H9 (cell line): ENCODE measurements around the gene SLIRP. TPM values are rescaled to one million over a fixed set of nuclear protein-coding genes. Genes with fewer than 3 reads are reported as not detected.

Experiments
- DNase-seq: peaks from one replicate; pipeline ENCODE4 v3.0.0-alpha.2; 2017
- H2AFZ ChIP-seq: one replicate; pipeline ENCODE4 v1.6.1; 2013; ENCODE audit warnings: mild to moderate bottlenecking, low read length, control low read depth, moderate library complexity
- H2AK5ac ChIP-seq: 2 replicates; pipeline ENCODE4 v1.6.1; 2013; ENCODE audit warnings: low read length, control low read depth, mixed read lengths; ENCODE audit not compliant: insufficient read length
- H2BK120ac ChIP-seq: one replicate; pipeline ENCODE4 v1.6.1; 2013; ENCODE audit warnings: low read depth, mild to moderate bottlenecking, low read length, control low read depth, inconsistent platforms; ENCODE audit not compliant: poor library complexity, severe bottlenecking
- H2BK12ac ChIP-seq: 2 replicates; pipeline ENCODE4 v1.6.1; 2013; ENCODE audit warnings: low read length, control low read depth, mixed read lengths, low read depth; ENCODE audit not compliant: insufficient read length
- H2BK15ac ChIP-seq: 2 replicates; pipeline ENCODE4 v1.6.1; 2013; ENCODE audit warnings: low read depth, low read length, control low read depth
- H2BK20ac ChIP-seq: one replicate; pipeline ENCODE4 v1.6.1; 2013; ENCODE audit warnings: low read depth, mild to moderate bottlenecking, low read length, control low read depth, inconsistent platforms; ENCODE audit not compliant: poor library complexity, severe bottlenecking
- H2BK5ac ChIP-seq: 2 replicates; pipeline ENCODE4 v1.6.1; 2013; ENCODE audit warnings: low read length, control low read depth, mixed read lengths; ENCODE audit not compliant: insufficient read length
- H3K14ac ChIP-seq: 2 replicates; pipeline ENCODE4 v1.6.1; 2013; ENCODE audit warnings: low read length, control low read depth; ENCODE audit not compliant: insufficient read depth
- H3K18ac ChIP-seq: 2 replicates; pipeline ENCODE4 v1.6.1; 2013; ENCODE audit warnings: low read depth, mild to moderate bottlenecking, mixed read lengths, low read length, control low read depth; ENCODE audit not compliant: insufficient read length
- H3K23ac ChIP-seq: 2 replicates; pipeline ENCODE4 v1.6.1; 2013; ENCODE audit warnings: low read length, control low read depth, mixed read lengths, low read depth; ENCODE audit not compliant: insufficient read length
- H3K23me2 ChIP-seq: 2 replicates; pipeline ENCODE4 v1.6.1; 2013; ENCODE audit warnings: low read depth, mild to moderate bottlenecking, mixed read lengths, low read length, control low read depth; ENCODE audit not compliant: insufficient read length, poor library complexity, severe bottlenecking
- H3K27ac ChIP-seq: 2 replicates; pipeline ENCODE4 v1.5.1; 2013; ENCODE audit warnings: low read length, control low read depth, mixed read lengths, low read depth; ENCODE audit not compliant: insufficient read length
- H3K27me3 ChIP-seq: 2 replicates; pipeline ENCODE4 v1.6.1; 2013; ENCODE audit warnings: low read length, control low read depth, inconsistent platforms; ENCODE audit not compliant: insufficient read depth
- H3K4ac ChIP-seq: 2 replicates; pipeline ENCODE4 v1.6.1; 2013; ENCODE audit warnings: low read depth, mild to moderate bottlenecking, control low read depth, inconsistent platforms, low read length, moderate library complexity
- H3K4me1 ChIP-seq: 2 replicates; pipeline ENCODE4 v1.6.1; 2013; ENCODE audit warnings: low read length, control low read depth, inconsistent platforms; ENCODE audit not compliant: insufficient read depth
- H3K4me2 ChIP-seq: 2 replicates; pipeline ENCODE4 v1.6.1; 2013; ENCODE audit warnings: low read length, control low read depth, mixed read lengths; ENCODE audit not compliant: insufficient read length, insufficient read depth
- H3K56ac ChIP-seq: 2 replicates; pipeline ENCODE4 v1.6.1; 2013; ENCODE audit warnings: low read depth, mild to moderate bottlenecking, mixed read lengths, low read length, control low read depth; ENCODE audit not compliant: insufficient read length
- H3K79me1 ChIP-seq: 2 replicates; pipeline ENCODE4 v1.6.1; 2013; ENCODE audit warnings: low read depth, mild to moderate bottlenecking, moderate library complexity, low read length, control low read depth, inconsistent platforms; ENCODE audit not compliant: insufficient read depth, poor library complexity, severe bottlenecking
- H3K79me2 ChIP-seq: 2 replicates; pipeline ENCODE4 v1.6.1; 2013; ENCODE audit warnings: low read length, control low read depth, inconsistent platforms; ENCODE audit not compliant: insufficient read depth
- H3K9ac ChIP-seq: 2 replicates; pipeline ENCODE4 v1.6.1; 2013; ENCODE audit warnings: low read length, control low read depth, mixed read lengths; ENCODE audit not compliant: insufficient read length; ENCODE audit errors: extremely low read depth
- H3K9me3 ChIP-seq: one replicate; pipeline ENCODE4 v1.6.1; 2013; ENCODE audit warnings: low read depth, low read length, inconsistent platforms; ENCODE audit not compliant: control insufficient read depth
- H3T11ph ChIP-seq: one replicate; pipeline ENCODE4 v1.6.1; 2013; ENCODE audit warnings: mild to moderate bottlenecking, low read length, control low read depth, inconsistent platforms
- H4K20me1 ChIP-seq: one replicate; pipeline ENCODE4 v1.6.1; 2013; ENCODE audit not compliant: control insufficient read depth, insufficient read length, insufficient read depth
- H4K5ac ChIP-seq: 2 replicates; pipeline ENCODE4 v1.6.1; 2013; ENCODE audit warnings: low read depth, mild to moderate bottlenecking, mixed read lengths, low read length, control low read depth; ENCODE audit not compliant: insufficient read length
- H4K8ac ChIP-seq: replicated peaks from 2 replicates; pipeline ENCODE4 v1.6.1; 2013; ENCODE audit warnings: low read length, control low read depth, mixed read lengths, low read depth; ENCODE audit not compliant: insufficient read length
- H4K91ac ChIP-seq: 2 replicates; pipeline ENCODE4 v1.6.1; 2013; ENCODE audit warnings: low read depth, mild to moderate bottlenecking, moderate library complexity, mixed read lengths, low read length, control low read depth; ENCODE audit not compliant: insufficient read length
- H3K27ac Mint-ChIP-seq, 3 experiments: 2 replicates in 2 of 3; 3 replicates in 1 of 3; pipeline ENCODE4 v1.8.0; 2020 to 2021; ENCODE audit warnings: mixed read lengths in 3 of 3, mild to moderate bottlenecking in 1 of 3, moderate library complexity in 1 of 3
- H3K27me3 Mint-ChIP-seq: 2 replicates; pipeline ENCODE4 v1.8.0; 2021; ENCODE audit warnings: low read depth, mild to moderate bottlenecking, moderate library complexity, mixed read lengths
- H3K36me3 Mint-ChIP-seq, 3 experiments: 2 replicates in 2 of 3; 3 replicates in 1 of 3; pipeline ENCODE4 v1.8.0; 2020 to 2021; ENCODE audit warnings: low read depth in 3 of 3, mixed read lengths in 3 of 3; ENCODE audit not compliant: insufficient read depth in 1 of 3
- H3K4me1 Mint-ChIP-seq, 2 experiments: 2 replicates each; pipeline ENCODE4 v1.8.0; 2020; ENCODE audit warnings: mixed read lengths in 2 of 2
- H3K4me3 Mint-ChIP-seq, 2 experiments: 2 replicates in 1 of 2; 3 replicates in 1 of 2; pipeline ENCODE4 v1.8.0; 2020 to 2021; ENCODE audit warnings: mild to moderate bottlenecking in 2 of 2, mixed read lengths in 2 of 2, moderate library complexity in 1 of 2
- H3K9me3 Mint-ChIP-seq, 2 experiments: 2 replicates in 1 of 2; 3 replicates in 1 of 2; pipeline ENCODE4 v1.8.0; 2020; ENCODE audit warnings: mild to moderate bottlenecking in 2 of 2, mixed read lengths in 2 of 2, moderate library complexity in 1 of 2
- WGBS: extraction: QIAGEN DNeasy Blood & Tissue Kit; methylation state at CpG from one replicate; pipeline ENCODE4 v1.1.7; 2013; ENCODE audit warnings: missing lambda C conversion rate, low lambda C conversion rate, mixed read lengths; ENCODE audit not compliant: insufficient read length; ENCODE audit errors: extremely low coverage; 5-methylcytosine and 5-hydroxymethylcytosine counted together
- long read RNA-seq: library from polyadenylated mRNA; unstranded; transcript quantifications from one replicate; pipeline ENCODE4 v2.0.0, GENCODE V29; 2020
- total RNA-seq: library from RNA; stranded (reverse); gene quantifications from 2 replicates; pipeline ENCODE4 v1.2.1, GENCODE V29; 2021
- TF ChIP-seq, protein P1 (sequence below): fragments of 200-600 bp; sonication (generic); conservative IDR thresholded peaks from 3 replicates; pipeline ENCODE4 v1.8.0; 2021; ENCODE audit warnings: antibody characterized with exemption, mild to moderate bottlenecking

Gene SLIRP
- 337 TPM in 2 replicates for total RNA-seq
- long read RNA-seq, transcript SLIRP-209 (4 exons, 408 nt) = major isoform, 89 of 104 reads
- long read RNA-seq, partial matches to known transcripts = 1 of 104 reads
- long read RNA-seq, other reads (novel, unspliced or antisense) = 2 of 104 reads

DNA sequence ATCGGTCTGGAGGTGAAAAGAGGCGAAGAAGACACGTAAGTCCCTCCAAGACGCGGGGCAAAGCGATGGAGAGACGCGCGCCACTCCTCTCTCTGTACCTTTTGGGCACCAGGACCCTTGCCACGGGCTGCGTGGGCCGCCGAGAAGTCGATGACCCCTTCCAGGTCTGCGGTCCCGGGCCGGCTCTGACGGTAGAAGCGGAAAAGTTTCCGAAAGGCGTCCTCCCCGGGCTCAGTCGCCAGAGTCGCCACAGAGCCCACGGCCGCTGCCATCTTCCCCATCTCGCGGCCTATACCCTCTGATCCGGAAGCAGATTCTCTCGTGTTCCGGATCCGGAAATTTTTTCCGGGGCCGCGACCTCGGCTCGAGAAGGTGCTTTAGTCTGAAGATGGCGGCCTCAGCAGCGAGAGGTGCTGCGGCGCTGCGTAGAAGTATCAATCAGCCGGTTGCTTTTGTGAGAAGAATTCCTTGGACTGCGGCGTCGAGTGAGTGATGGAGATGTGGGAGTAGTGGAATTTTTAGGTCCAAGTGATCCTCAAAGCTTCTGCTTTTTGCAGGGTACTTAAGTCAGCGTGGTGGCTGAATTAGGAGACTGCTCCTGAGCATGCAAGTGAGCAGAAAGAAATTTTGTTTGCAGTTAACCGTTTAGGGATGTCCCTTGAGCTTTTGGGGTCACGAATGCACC lies at the start of gene SLIRP, which contains the start of gene ALKBH1:
Gene SLIRP, plus strand, starts transcription at position 380 of the 685 bp plus-strand sequence. Its CDS starts 9 bp downstream, at position 389.
Gene ALKBH1, minus strand, starts transcription at position 300 of the 685 bp plus-strand sequence. Its CDS starts 19 bp downstream, at position 281.
- Histone ChIP-seq H3K4me2 (peak within 1 kb of the TSS; percentile 71), H3K18ac (peak within 1 kb of the TSS; percentile 24), H2BK15ac (no peak within 1 kb of the TSS), H2BK120ac (no peak within 1 kb of the TSS), H3K4me1 (no peaks in the 10 kb centered on the region), H3K23me2 (peaks cover 5% of the 10 kb centered on the region), H3T11ph (no peak within 1 kb of the TSS), H3K9me3 (no peaks in the 10 kb centered on the region), H4K5ac (peak within 1 kb of the TSS; percentile 7), H4K8ac (no peak within 1 kb of the TSS), H3K9ac (peak within 1 kb of the TSS; percentile 90), H3K79me2 (peaks cover 34% of the 10 kb centered on the region; the same call in 1 of the 2 replicates), H3K14ac (peak within 1 kb of the TSS; percentile 70), H2AK5ac (peak within 1 kb of the TSS; percentile 26), H3K23ac (no peak within 1 kb of the TSS), H2BK12ac (no peak within 1 kb of the TSS), H3K27me3 (no peaks in the 10 kb centered on the region), H2BK5ac (no peak within 1 kb of the TSS), H3K27ac (peak within 1 kb of the TSS; percentile 6), H4K91ac (no peak within 1 kb of the TSS), H2AFZ (no peak within 1 kb of the TSS), H4K20me1 (no peaks in the 10 kb centered on the region), H3K56ac (peak within 1 kb of the TSS; percentile 51), H3K4ac (no peak within 1 kb of the TSS), H3K79me1 (peaks cover 7% of the 10 kb centered on the region), H2BK20ac (no peak within 1 kb of the TSS)
- WGBS = no CpG with 5 or more reads among the region's 49 CpGs
- Mint-ChIP-seq H3K4me1 (peaks cover 16 to 20% of the 10 kb centered on the region in 2 experiments), H3K4me3 (peak within 1 kb of the TSS; percentile 84 to 97), H3K27me3 (no peaks in the 10 kb centered on the region), H3K27ac (peak within 1 kb of the TSS; percentile 92 to 98 (median 95)), H3K9me3 (no peaks in the 10 kb centered on the region), H3K36me3 (peaks cover 27 to 48% (median 45%) of the 10 kb centered on the region in 3 experiments)
- DNase-seq = peak; percentile 77
- TF ChIP-seq, protein P1, sequence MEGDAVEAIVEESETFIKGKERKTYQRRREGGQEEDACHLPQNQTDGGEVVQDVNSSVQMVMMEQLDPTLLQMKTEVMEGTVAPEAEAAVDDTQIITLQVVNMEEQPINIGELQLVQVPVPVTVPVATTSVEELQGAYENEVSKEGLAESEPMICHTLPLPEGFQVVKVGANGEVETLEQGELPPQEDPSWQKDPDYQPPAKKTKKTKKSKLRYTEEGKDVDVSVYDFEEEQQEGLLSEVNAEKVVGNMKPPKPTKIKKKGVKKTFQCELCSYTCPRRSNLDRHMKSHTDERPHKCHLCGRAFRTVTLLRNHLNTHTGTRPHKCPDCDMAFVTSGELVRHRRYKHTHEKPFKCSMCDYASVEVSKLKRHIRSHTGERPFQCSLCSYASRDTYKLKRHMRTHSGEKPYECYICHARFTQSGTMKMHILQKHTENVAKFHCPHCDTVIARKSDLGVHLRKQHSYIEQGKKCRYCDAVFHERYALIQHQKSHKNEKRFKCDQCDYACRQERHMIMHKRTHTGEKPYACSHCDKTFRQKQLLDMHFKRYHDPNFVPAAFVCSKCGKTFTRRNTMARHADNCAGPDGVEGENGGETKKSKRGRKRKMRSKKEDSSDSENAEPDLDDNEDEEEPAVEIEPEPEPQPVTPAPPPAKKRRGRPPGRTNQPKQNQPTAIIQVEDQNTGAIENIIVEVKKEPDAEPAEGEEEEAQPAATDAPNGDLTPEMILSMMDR = no peak
